ENCODE results near the gene NT5C2. TPM values are rescaled to one million over a fixed set of nuclear protein-coding genes. Genes with fewer than 3 reads are reported as not detected.

The NT5C2 gene
- polyA plus RNA-seq, 1 donor (not counting 4 experiments of a cell fraction or from before 2014, with no cell fraction given): 88.6 TPM

GRCh38 chr10:103123282-103124024 lies 69.6 kb downstream of the NT5C2 start:
- Histone ChIP-seq H3K4me1 (ENCODE audit: control insufficient read depth, extremely low read depth, insufficient read depth, low read length) (no peaks in the 10 kb centered on the region), H3K4me2 (ENCODE audit: control insufficient read depth, extremely low read depth, insufficient read depth, low read depth, low read length) (no peak overlapping the region), H3K4me3 (ENCODE audit: control insufficient read depth in 2 of 3, extremely low read depth in 1 of 3, insufficient read depth in 2 of 3, low read depth in 1 of 3, low read length in 3 of 3) (no peak overlapping the region), H3K27me3 (ENCODE audit: control insufficient read depth, extremely low read depth, insufficient read depth, low read length) (no peaks in the 10 kb centered on the region), H3K9me1 (ENCODE audit: control insufficient read depth, extremely low read depth, insufficient read depth, low read length) (no peaks in the 10 kb centered on the region), H3K27ac (ENCODE audit: control insufficient read depth, insufficient read depth, low read length) (no peak overlapping the region), H2AFZ (ENCODE audit: control insufficient read depth, low read length) (no peak overlapping the region), H3K36me3 (ENCODE audit: control insufficient read depth in 2 of 2, extremely low read depth in 1 of 2, insufficient read depth in 2 of 2, low read length in 2 of 2) (peaks cover 0 to 2% of the 10 kb centered on the region in 2 experiments), H3K9ac (ENCODE audit: control insufficient read depth, extremely low read depth, insufficient read depth, low read length) (no peak overlapping the region), H3K79me2 (ENCODE audit: control insufficient read depth, insufficient read depth, low read length) (no peaks in the 10 kb centered on the region), H3K9me3 (ENCODE audit: control insufficient read depth, low read depth, low read length) (no peaks in the 10 kb centered on the region), H4K20me1 (ENCODE audit: control insufficient read depth, extremely low read depth, insufficient read depth, low read length) (no peaks in the 10 kb centered on the region)
- FAIRE-seq (no peak), DNase-seq (ENCODE audit: low read depth, low spot score) (no peak)
- dilution Hi-C loops (cut with MboI; ENCODE audit: extremely low pct_ligation_motif_present, low sequenced_read_pairs): no loop called here
- TF ChIP-seq EZH2 (IDR thresholded peaks at IDR 0.05; ENCODE audit: low read length) (no peak), CTCF (optimal IDR thresholded peaks at IDR 0.05 in 1 of 3, IDR thresholded peaks at IDR 0.05 in 1 of 3, conservative IDR thresholded peaks at IDR 0.05 in 1 of 3; ENCODE audit: extremely low read depth in 1 of 3, insufficient read depth in 2 of 3, low read length in 3 of 3) (no peak)

GRCh38 chr10:103120977-103121735 lies 71.9 kb downstream of the NT5C2 start:
- dilution Hi-C loops (cut with MboI; ENCODE audit: extremely low pct_ligation_motif_present, low sequenced_read_pairs): no loop called here
- no peak overlapping the region for H3K4me2 ChIP-seq (ENCODE audit: control insufficient read depth, extremely low read depth, insufficient read depth, low read depth, low read length)

More at GRCh38 chr10:103120977-103121735, 71.9 kb downstream of the NT5C2 start:
- Histone ChIP-seq H3K9ac (ENCODE audit: control insufficient read depth, extremely low read depth, insufficient read depth, low read length) (no peak overlapping the region), H3K9me3 (ENCODE audit: control insufficient read depth, low read depth, low read length) (no peaks in the 10 kb centered on the region), H3K9me1 (ENCODE audit: control insufficient read depth, extremely low read depth, insufficient read depth, low read length) (no peaks in the 10 kb centered on the region), H3K36me3 (ENCODE audit: control insufficient read depth in 2 of 2, extremely low read depth in 1 of 2, insufficient read depth in 2 of 2, low read length in 2 of 2) (peaks cover 0 to 2% of the 10 kb centered on the region in 2 experiments), H3K27me3 (ENCODE audit: control insufficient read depth, extremely low read depth, insufficient read depth, low read length) (no peaks in the 10 kb centered on the region), H3K79me2 (ENCODE audit: control insufficient read depth, insufficient read depth, low read length) (no peaks in the 10 kb centered on the region), H2AFZ (ENCODE audit: control insufficient read depth, low read length) (no peak overlapping the region), H3K4me3 (ENCODE audit: control insufficient read depth in 2 of 3, extremely low read depth in 1 of 3, insufficient read depth in 2 of 3, low read depth in 1 of 3, low read length in 3 of 3) (no peak overlapping the region), H3K4me1 (ENCODE audit: control insufficient read depth, extremely low read depth, insufficient read depth, low read length) (no peaks in the 10 kb centered on the region), H4K20me1 (ENCODE audit: control insufficient read depth, extremely low read depth, insufficient read depth, low read length) (no peaks in the 10 kb centered on the region), H3K27ac (ENCODE audit: control insufficient read depth, insufficient read depth, low read length) (no peak overlapping the region)
- no peak for TF ChIP-seq CTCF (optimal IDR thresholded peaks at IDR 0.05 in 1 of 3, IDR thresholded peaks at IDR 0.05 in 1 of 3, conservative IDR thresholded peaks at IDR 0.05 in 1 of 3; ENCODE audit: extremely low read depth in 1 of 3, insufficient read depth in 2 of 3, low read length in 3 of 3)
- TF ChIP-seq EZH2 (IDR thresholded peaks at IDR 0.05; ENCODE audit: low read length): no peak
- DNase-seq (ENCODE audit: low read depth, low spot score) (no peak), FAIRE-seq (no peak)

Measured in keratinocyte (primary cell).